AG04449 (cell line): ENCODE results near the gene SGPL1.
"Not testable (repeated sequence)": the region's sequence is repeated elsewhere in the genome, so short reads cannot be mapped to it uniquely, and the experiment has no call there.

Experiments
- CTCF ChIA-PET: fragments of 350-600 bp; formaldehyde crosslinking; extraction: SDS; loops from one replicate; lab custom pipeline; 2021; ENCODE audit warnings: antibody characterized with exemption; lab: Yijun Ruan, JAX
- POLR2A ChIA-PET: fragments of 400-600, 350-600 bp; formaldehyde crosslinking; extraction: SDS; loops from one replicate; lab custom pipeline; 2020; ENCODE audit warnings: antibody characterized with exemption, inconsistent platforms; lab: Yijun Ruan, JAX
- DNase-seq: peaks from one replicate; pipeline ENCODE4 v3.0.0-alpha.2; 2010; ENCODE audit warnings: low read depth, low spot score
- H3K4me3 ChIP-seq: 2 replicates; pipeline ENCODE4 v1.5.1; 2011; ENCODE audit warnings: low read depth, mild to moderate bottlenecking, control low read depth, low read length
- TF ChIP-seq, protein P1 (sequence below): IDR thresholded peaks from one replicate; pipeline ENCODE4 v1.5.1; 2011; ENCODE audit warnings: mild to moderate bottlenecking, moderate library complexity, low read length, control low read depth, inconsistent platforms; ENCODE audit not compliant: insufficient read depth; ENCODE audit errors: missing control alignments

The SGPL1 gene

DNA sequence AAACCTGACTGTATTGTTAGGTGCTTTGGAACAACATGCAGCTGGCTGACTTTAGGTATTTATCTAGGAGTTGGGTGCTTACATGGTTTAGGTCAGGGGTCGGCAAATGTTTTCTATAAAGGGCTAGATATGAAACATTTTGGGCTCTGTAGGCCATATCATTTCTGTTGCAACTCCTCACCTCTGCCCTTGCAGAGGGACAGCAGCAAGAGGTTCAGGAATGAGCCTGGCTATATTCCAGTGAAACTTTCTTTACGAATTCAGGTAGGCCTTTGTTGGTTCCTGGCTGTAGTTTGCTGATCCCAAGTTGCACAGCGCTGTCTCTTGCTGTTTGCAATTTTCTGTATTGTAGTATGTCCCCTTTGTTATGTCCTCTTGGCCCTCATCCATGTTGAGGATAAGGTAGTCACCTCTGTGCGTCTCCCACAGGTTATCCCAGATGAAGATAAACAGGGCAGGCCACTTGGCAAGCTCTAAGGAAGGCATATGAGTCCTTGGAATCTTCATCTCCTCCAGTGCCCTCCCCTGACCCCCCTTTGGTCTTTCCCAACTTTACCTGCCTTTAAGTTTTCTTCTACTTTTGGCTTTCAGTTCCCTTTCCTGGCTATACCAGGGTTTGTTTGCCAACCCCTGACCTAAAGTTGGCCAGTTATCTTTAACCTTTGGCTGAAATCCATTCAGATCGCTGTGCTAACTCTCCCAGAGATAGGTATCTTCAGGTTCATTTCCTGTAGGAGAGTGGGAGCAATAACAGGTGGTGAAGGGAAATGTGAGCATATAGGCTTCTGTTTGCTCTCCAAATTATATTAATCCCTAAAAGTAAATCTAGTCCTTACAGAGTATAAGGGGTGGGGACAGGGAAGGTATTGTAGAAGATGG lies 36.1 kb downstream of the SGPL1 start:
- POLR2A ChIA-PET: no interaction called here
- CTCF ChIA-PET: interaction anchor here (1.2 to 1.5 kb wide), 3 partner anchors 17 to 29 kb away, joined by 3 to 6 read pairs (median 4); no protein-coding TSS in a partner anchor
- no peak for DNase-seq
- H3K4me3 ChIP-seq: no peak overlapping the region
- TF ChIP-seq, protein P1, sequence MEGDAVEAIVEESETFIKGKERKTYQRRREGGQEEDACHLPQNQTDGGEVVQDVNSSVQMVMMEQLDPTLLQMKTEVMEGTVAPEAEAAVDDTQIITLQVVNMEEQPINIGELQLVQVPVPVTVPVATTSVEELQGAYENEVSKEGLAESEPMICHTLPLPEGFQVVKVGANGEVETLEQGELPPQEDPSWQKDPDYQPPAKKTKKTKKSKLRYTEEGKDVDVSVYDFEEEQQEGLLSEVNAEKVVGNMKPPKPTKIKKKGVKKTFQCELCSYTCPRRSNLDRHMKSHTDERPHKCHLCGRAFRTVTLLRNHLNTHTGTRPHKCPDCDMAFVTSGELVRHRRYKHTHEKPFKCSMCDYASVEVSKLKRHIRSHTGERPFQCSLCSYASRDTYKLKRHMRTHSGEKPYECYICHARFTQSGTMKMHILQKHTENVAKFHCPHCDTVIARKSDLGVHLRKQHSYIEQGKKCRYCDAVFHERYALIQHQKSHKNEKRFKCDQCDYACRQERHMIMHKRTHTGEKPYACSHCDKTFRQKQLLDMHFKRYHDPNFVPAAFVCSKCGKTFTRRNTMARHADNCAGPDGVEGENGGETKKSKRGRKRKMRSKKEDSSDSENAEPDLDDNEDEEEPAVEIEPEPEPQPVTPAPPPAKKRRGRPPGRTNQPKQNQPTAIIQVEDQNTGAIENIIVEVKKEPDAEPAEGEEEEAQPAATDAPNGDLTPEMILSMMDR: no peak

DNA sequence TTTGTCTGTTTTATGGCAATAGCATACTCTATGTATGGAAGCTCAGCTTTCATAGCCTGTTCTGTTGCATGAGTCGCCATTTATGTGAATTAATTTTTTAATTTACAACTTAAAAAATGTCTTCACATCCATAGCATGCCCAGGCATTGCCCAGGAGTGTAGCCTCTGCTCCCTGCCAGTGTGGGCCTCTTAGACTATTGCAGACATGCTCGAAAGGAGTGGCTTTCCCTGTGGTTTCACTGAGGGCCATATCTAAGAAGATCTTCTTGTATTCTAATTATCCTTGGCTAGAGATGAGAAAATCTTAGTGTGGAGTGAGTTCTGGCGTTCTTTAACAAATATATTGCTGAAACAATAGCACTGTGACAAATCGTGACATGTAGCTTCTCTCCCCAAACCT lies 37.3 kb downstream of the SGPL1 start:
- no peak for DNase-seq
- POLR2A ChIA-PET: no interaction called here
- CTCF ChIA-PET: interaction anchor here (1.6 to 3.2 kb wide), 2 partner anchors 19 to 26 kb away, joined by 6 to 14 read pairs; no protein-coding TSS in a partner anchor
- TF ChIP-seq, protein P1: no peak
- no peak overlapping the region for H3K4me3 ChIP-seq

DNA sequence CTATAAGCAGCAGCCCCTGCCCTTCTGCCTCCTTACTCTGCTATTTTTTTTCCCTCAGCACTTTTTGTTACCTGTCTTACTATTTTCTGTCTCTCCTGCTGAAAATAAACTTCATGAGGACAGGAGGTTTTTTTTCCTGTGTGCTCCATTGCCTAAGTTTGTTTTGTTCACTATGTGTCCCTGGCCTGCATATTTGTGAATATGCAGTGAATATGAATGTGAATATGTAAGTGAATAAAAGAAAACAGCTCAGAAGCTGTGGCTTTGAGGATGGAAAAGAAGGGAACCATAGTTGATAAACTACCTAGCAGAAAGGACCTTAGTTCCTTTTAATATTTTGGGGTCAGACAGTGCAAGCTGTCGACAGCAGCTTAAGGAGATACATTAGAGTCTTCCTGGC lies 37.7 kb downstream of the SGPL1 start:
- H3K4me3 ChIP-seq: no peak overlapping the region
- ChIA-PET POLR2A (no interaction called here), CTCF (interaction anchor here (1.6 to 3.2 kb wide), 2 partner anchors 18 to 26 kb away, joined by 6 to 14 read pairs; no protein-coding TSS in a partner anchor)
- no peak for DNase-seq
- TF ChIP-seq, protein P1: no peak

DNA sequence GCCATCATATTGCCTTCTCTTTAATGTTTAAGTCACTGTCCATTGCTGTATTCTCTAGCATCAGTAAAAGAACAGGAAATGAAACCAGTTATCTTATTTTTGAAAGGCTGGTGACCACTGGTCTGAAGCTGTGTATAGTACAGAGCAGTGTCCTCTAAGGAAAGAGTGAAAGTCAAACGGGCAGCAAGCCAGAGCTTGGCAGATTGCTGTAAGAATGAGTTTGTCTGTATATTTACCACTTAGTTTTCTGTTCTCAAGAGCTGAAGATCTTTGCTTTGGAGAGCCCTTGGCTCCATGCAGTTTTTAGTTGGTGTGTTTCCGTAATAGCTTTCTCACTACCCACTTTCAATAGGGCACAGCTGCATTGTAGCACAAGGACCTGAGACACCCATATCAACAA lies 40.7 kb downstream of the SGPL1 start:
- ChIA-PET POLR2A (no interaction called here), CTCF (interaction anchor here (1.4 to 1.9 kb wide), 2 partner anchors 8 to 23 kb away, joined by 4 to 6 read pairs; no protein-coding TSS in a partner anchor)
- DNase-seq: no peak
- TF ChIP-seq, protein P1: no peak
- no peak overlapping the region for H3K4me3 ChIP-seq

DNA sequence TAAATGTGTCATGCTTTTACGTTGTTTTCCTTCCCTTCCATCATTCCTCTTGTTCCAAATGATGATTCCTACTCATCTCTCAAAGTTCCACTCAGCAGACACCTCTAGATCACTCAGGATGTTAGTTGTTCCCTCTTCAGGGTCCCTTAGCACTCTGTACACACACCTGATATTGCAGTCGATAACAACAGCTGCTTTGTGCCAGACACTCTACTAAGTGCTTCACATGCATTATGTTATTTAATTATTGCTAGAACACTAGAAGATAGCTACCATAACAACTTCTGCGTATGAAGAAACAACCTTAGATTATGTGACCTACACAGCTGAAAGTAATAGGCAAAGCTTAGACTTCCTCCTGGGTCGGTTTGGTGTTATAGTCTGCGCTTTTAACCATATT lies 43.0 kb downstream of the SGPL1 start:
- TF ChIP-seq, protein P1: no peak

DNA sequence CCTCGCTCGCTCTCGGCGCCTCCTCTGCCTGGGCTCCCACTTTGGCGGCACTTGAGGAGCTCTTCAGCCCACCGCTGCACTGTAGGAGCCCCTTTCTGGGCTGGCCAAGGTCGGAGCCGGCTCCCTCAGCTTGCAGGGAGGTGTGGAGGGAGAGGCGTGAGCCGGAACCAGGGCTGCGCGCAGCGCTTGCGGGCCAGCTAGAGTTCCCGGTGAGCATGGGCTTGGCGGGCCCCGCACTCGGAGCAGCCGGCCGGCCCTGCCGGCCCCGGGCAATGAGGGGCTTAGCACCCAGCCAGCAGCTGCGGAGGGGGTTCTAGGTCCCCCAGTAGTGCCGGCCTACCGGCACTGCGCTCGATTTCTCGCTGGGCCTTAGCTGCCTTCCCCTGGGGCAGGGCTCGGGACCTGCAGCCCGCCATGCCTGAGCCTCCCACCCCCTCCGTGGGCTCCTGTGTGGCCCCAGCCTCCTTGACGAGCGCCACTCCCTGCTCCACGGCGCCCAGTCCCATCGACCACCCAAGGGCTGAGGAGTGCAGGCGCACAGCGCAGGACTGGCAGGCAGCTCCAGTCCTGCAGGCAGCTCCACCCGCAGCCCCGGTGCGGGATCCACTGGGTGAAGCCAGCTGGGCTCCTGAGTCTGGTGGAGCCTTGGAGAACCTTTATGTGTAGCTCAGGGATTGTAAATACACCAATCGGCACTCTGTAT lies 45.9 kb downstream of the SGPL1 start:
- CTCF ChIA-PET: interaction anchor here (1.4 to 5.6 kb wide), 2 partner anchors 17 to 313 kb away, joined by 5 to 27 read pairs; no protein-coding TSS in a partner anchor
- POLR2A ChIA-PET, DNase-seq, H3K4me3 ChIP-seq: not testable (repeated sequence)

More for the DNA sequence above, 43.0 kb downstream of the SGPL1 start:
- no peak overlapping the region for H3K4me3 ChIP-seq
- CTCF ChIA-PET: interaction anchor here (0.9 to 2.3 kb wide), 6 partner anchors 13 to 309 kb away, joined by 3 to 8 read pairs (median 5); no protein-coding TSS in a partner anchor
- POLR2A ChIA-PET: no interaction called here
- DNase-seq: no peak
